PC-9 (cell line): Measurements from ENCODE around the gene RELB.

Experiments
- CTCF ChIP-seq: fragments of 200-600 bp; sonication (generic); conservative IDR thresholded peaks from 2 replicates; pipeline ENCODE4 v1.6.1; 2017; ENCODE audit warnings: mixed run types, antibody characterized with exemption, mild to moderate bottlenecking, moderate library complexity
- EZH2 ChIP-seq: fragments of 200-600 bp; sonication (generic); IDR thresholded peaks from 2 replicates; pipeline ENCODE4 v1.8.0; 2017; ENCODE audit warnings: antibody characterized with exemption, low read depth

- no peak for TF ChIP-seq CTCF
- TF ChIP-seq EZH2 = no peak
These were observed 32.6 kb upstream of the RELB start for GRCh38 chr19:44968670-44969069.
